HCT116 (cell line): ENCODE data around the gene SHISAL2B. TPM values are rescaled to one million over a fixed set of nuclear protein-coding genes. Genes with fewer than 3 reads are reported as not detected.

Source experiments
- ATAC-seq: fragments of 200-7000 bp; cut with Tn5 transposase; 2 replicates; pipeline ENCODE4 v1.9.1; 2020; ENCODE audit warnings: mild to moderate bottlenecking, moderate library complexity
- BruUV-seq: library from RNA; stranded (reverse); fragments of 400-500 nt; replicated peaks from 2 replicates; lab custom pipeline; 2021; lab: Mats Ljungman, UMichigan
- CTCF ChIA-PET: fragments of 300-600 bp; sonication (Branson Sonifier 250); formaldehyde crosslinking; loops from one replicate; lab custom pipeline; 2021; ENCODE audit warnings: antibody characterized with exemption; lab: Charles Lee
- POLR2A ChIA-PET: fragments of 300-600, 350-600 bp; sonication (Branson Sonifier 250); formaldehyde crosslinking; loops from one replicate; lab custom pipeline; 2021; ENCODE audit warnings: antibody characterized with exemption; lab: Charles Lee
- RAD21 ChIA-PET, 2 experiments: fragments of 300-600 bp; sonication (Branson Sonifier 250); formaldehyde crosslinking; loops; one replicate each; lab custom pipeline; 2023; ENCODE audit warnings: low total read pairs in 2 of 2; ENCODE audit not compliant: uncharacterized antibody in 2 of 2, unreplicated experiment in 2 of 2, low non-redundant PET in 1 of 2; lab: Charles Lee
- DNase-seq: peaks from one replicate; pipeline ENCODE4 v3.0.0-alpha.2; 2010; ENCODE audit warnings: low read depth, low spot score
- H2AFZ ChIP-seq: fragments of 200-600 bp; shearing (Covaris generic), sonication (generic); 2 replicates; pipeline ENCODE4 v1.6.1; 2017; ENCODE audit warnings: low read depth, mixed run types, mixed read lengths, antibody characterized with exemption, low read length; ENCODE audit not compliant: poor library complexity, severe bottlenecking
- H3K27ac ChIP-seq: 2 replicates; pipeline ENCODE4 v1.5.1; 2012; ENCODE audit warnings: low read depth, low read length
- H3K27me3 ChIP-seq: fragments of 200-600 bp; sonication (generic); 2 replicates; pipeline ENCODE4 v1.6.1; 2016; ENCODE audit warnings: mixed run types, low read length, mixed read lengths; ENCODE audit not compliant: insufficient read depth
- H3K36me3 ChIP-seq, 2 experiments: fragments of 200-500 bp in 1 of 2; fragments of 200-600 bp in 1 of 2; sonication (Bioruptor generic) in 1 of 2; sonication (generic) in 1 of 2; 2 replicates each; pipeline versions ENCODE4 v1.5.1 to v1.6.1; 2014 to 2016; ENCODE audit warnings: low read length in 2 of 2, inconsistent platforms in 1 of 2, mixed read lengths in 1 of 2, mixed run types in 1 of 2; ENCODE audit not compliant: insufficient read depth in 2 of 2, control insufficient read depth in 1 of 2
- H3K4me1 ChIP-seq, 2 experiments: fragments of 200-600 bp in 1 of 2; sonication (generic) in 1 of 2; 2 replicates each; pipeline versions ENCODE4 v1.5.1 to v1.6.1; 2012 to 2017; ENCODE audit warnings: low read length in 2 of 2, inconsistent platforms in 1 of 2, mild to moderate bottlenecking in 1 of 2, mixed read lengths in 1 of 2, mixed run types in 1 of 2, moderate library complexity in 1 of 2; ENCODE audit not compliant: insufficient read depth in 2 of 2, control insufficient read depth in 1 of 2
- H3K4me2 ChIP-seq: fragments of 200-600 bp; sonication (generic); 2 replicates; pipeline ENCODE4 v1.6.1; 2017; ENCODE audit warnings: mixed run types, low read length, mixed read lengths
- H3K4me3 ChIP-seq, 2 experiments: fragments of 200-600 bp in 1 of 2; sonication (generic) in 1 of 2; replicated peaks in 1 of 2; 2 replicates each; pipeline ENCODE4 v1.5.1; 2011 to 2016; ENCODE audit warnings: low read length in 2 of 2, control low read depth in 1 of 2, low read depth in 1 of 2, mild to moderate bottlenecking in 1 of 2, mixed read lengths in 1 of 2, mixed run types in 1 of 2
- H3K79me2 ChIP-seq: fragments of 200-600 bp; sonication (generic); 2 replicates; pipeline ENCODE4 v1.6.1; 2017; ENCODE audit warnings: mild to moderate bottlenecking, mixed run types, low read length, moderate library complexity, mixed read lengths; ENCODE audit not compliant: insufficient read depth
- H3K9ac ChIP-seq: fragments of 200-600 bp; sonication (generic); 2 replicates; pipeline ENCODE4 v1.6.1; 2016; ENCODE audit warnings: low read length, mixed read lengths
- H3K9me2 ChIP-seq: fragments of 200-600 bp; sonication (generic), shearing (Covaris generic); 2 replicates; pipeline ENCODE4 v1.6.1; 2017; ENCODE audit warnings: mixed run types, mild to moderate bottlenecking, moderate library complexity; ENCODE audit not compliant: insufficient read depth
- H3K9me3 ChIP-seq, 2 experiments: fragments of 200-500 bp in 1 of 2; fragments of 200-600 bp in 1 of 2; sonication (Bioruptor generic) in 1 of 2; sonication (generic) in 1 of 2; 2 replicates each; pipeline ENCODE4 v1.6.1; 2014 to 2017; ENCODE audit warnings: low read length in 2 of 2, mixed read lengths in 2 of 2, inconsistent platforms in 1 of 2, low read depth in 1 of 2, mild to moderate bottlenecking in 1 of 2, mixed run types in 1 of 2, moderate library complexity in 1 of 2; ENCODE audit not compliant: control insufficient read depth in 1 of 2, insufficient read depth in 1 of 2
- H4K20me1 ChIP-seq: fragments of 200-600 bp; sonication (generic), shearing (Covaris generic); 2 replicates; pipeline ENCODE4 v1.6.1; 2017; ENCODE audit warnings: mixed run types, mild to moderate bottlenecking, moderate library complexity; ENCODE audit not compliant: insufficient read depth
- ELF1 ChIP-seq: IDR thresholded peaks from 2 replicates; pipeline ENCODE4 v1.6.1; 2012; ENCODE audit warnings: low read depth, borderline replicate concordance
- EZH2 ChIP-seq: fragments of 200-600 bp; sonication (generic); IDR thresholded peaks from 2 replicates; pipeline ENCODE4 v1.6.1; 2017; ENCODE audit warnings: antibody characterized with exemption, mixed run types
- EZH2phosphoT487 ChIP-seq: fragments of 200-600 bp; IDR thresholded peaks from 2 replicates; pipeline ENCODE4 v1.6.1; 2018; ENCODE audit warnings: antibody characterized with exemption, borderline replicate concordance
- FOSL1 ChIP-seq: IDR thresholded peaks from 2 replicates; pipeline ENCODE4 v1.6.1; 2012; ENCODE audit warnings: low read depth
- MAX ChIP-seq: IDR thresholded peaks from 2 replicates; pipeline ENCODE4 v1.6.1; 2012
- POLR2A ChIP-seq: IDR thresholded peaks from 2 replicates; pipeline ENCODE4 v1.7.0; 2011; ENCODE audit warnings: borderline replicate concordance; ENCODE audit not compliant: insufficient read depth, insufficient read length; ENCODE audit errors: extremely low read depth
- SIN3A ChIP-seq: IDR thresholded peaks from 2 replicates; pipeline ENCODE4 v1.6.1; 2012; ENCODE audit warnings: low read depth
- ZFX ChIP-seq: fragments of 450-650 bp; IDR thresholded peaks from 2 replicates; pipeline ENCODE4 v1.6.1; 2017
- intact Hi-C: fragments of 100-400 bp; cut with micrococcal nuclease; formaldehyde crosslinking; loops from 2 replicates; pipeline ENCODE4 v1.10.0; 2022
- total RNA-seq: library from RNA; stranded (reverse); gene quantifications from one replicate; pipeline ENCODE4 v1.2.1, GENCODE V29; 2021; ENCODE audit not compliant: unreplicated experiment

The SHISAL2B gene
- total RNA-seq, 1 experiment from 2014 or later = not detected

- TF ChIP-seq ELF1 = no peak
- TF ChIP-seq EZH2 = no peak
- no peak for TF ChIP-seq MAX
- no peak for TF ChIP-seq ZFX
- no peak for TF ChIP-seq FOSL1
- no peak for ATAC-seq
- Histone ChIP-seq H3K9ac (no peak overlapping the region), H3K9me2 (no peaks in the 10 kb centered on the region), H3K4me1 (no peaks in the 10 kb centered on the region), H3K79me2 (peaks cover 93% of the 10 kb centered on the region), H3K36me3 (no peaks in the 10 kb centered on the region), H3K9me3 (no peaks in the 10 kb centered on the region), H3K4me3 (no peak overlapping the region), H3K27me3 (no peaks in the 10 kb centered on the region), H3K27ac (no peak overlapping the region), H3K4me2 (no peak overlapping the region), H2AFZ (no peak overlapping the region), H4K20me1 (no peaks in the 10 kb centered on the region; the same call in 1 of the 2 replicates)
- DNase-seq = no peak
- CTCF ChIA-PET = no interaction called here
- no TSS peak for BruUV-seq
- intact Hi-C loops = no loop called here
- POLR2A ChIA-PET = no interaction called here
- RAD21 ChIA-PET = no interaction called here
Measured at GRCh38 chr5:64758901-64759300, 68.6 kb downstream of the SHISAL2B start.

DNA sequence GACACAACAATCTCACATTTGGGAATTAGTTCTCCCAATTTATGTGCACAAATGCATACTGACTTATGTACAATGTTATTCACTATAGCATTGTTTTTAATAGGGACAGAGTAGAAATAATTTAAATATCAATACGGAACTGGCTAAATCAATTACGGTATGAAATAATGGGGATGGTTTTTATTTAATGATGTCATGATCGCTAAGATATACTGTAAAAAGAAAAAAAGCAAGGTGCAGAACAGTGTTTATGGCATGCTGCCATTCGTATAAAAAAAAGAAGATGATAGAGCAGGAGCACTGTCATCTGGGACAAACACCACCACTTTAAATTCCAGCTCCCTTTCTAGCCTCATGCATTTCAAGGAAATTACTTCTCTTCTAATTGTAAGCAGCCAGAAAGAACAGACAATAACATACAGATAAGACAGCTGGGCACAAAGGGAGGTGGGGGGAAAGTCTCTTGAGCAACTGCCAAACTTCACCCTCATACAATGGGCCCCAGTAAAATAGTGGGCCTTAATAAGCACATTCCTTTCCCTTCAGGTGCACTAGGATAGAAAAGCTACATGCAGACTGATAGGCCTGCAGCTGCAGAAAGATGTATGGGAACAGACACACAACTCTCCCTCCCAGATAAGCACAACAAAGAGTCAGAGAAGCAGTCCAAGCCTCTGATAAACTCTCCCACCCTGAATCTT, 69.8 kb downstream of the SHISAL2B start:
- H3K79me2 ChIP-seq = peaks cover 94% of the 10 kb centered on the region
- no peak overlapping the region for H3K4me2 ChIP-seq
- BruUV-seq = no TSS peak
- H2AFZ ChIP-seq = no peak overlapping the region
- H3K9ac ChIP-seq = no peak overlapping the region
- no peaks in the 10 kb centered on the region; the same call in 1 of the 2 replicates for H4K20me1 ChIP-seq
- DNase-seq = no peak
- H3K27me3 ChIP-seq = no peaks in the 10 kb centered on the region
- H3K9me2 ChIP-seq = no peaks in the 10 kb centered on the region
- H3K36me3 ChIP-seq = no peaks in the 10 kb centered on the region
- TF ChIP-seq POLR2A = no peak
- no peak for TF ChIP-seq EZH2phosphoT487
- TF ChIP-seq SIN3A = no peak
- no peak for ATAC-seq
- ChIA-PET RAD21 (no interaction called here), CTCF (no interaction called here), POLR2A (no interaction called here)
- intact Hi-C loops = no loop called here
- H3K4me3 ChIP-seq = no peak overlapping the region
- no peaks in the 10 kb centered on the region for H3K4me1 ChIP-seq
- no peak overlapping the region for H3K27ac ChIP-seq
- H3K9me3 ChIP-seq = no peaks in the 10 kb centered on the region
